Muscle of leg (tissue), 16 donors: ENCODE data around the gene GNAL. TPM values are rescaled to one million over a fixed set of nuclear protein-coding genes. Genes with fewer than 3 reads are reported as not detected.
"Not testable (repeated sequence)": the region's sequence is repeated elsewhere in the genome, so short reads cannot be mapped to it uniquely, and the experiment has no call there.

Source experiments
- DNase-seq: peaks from one replicate; pipeline ENCODE4 v3.0.0; 2013
- H3K27ac ChIP-seq: one replicate; pipeline ENCODE4 v1.5.1; 2013; ENCODE audit warnings: mild to moderate bottlenecking, low read length, control low read depth
- H3K27me3 ChIP-seq: one replicate; pipeline ENCODE4 v1.6.1; 2013; ENCODE audit warnings: low read length; ENCODE audit not compliant: control insufficient read depth, insufficient read depth
- H3K36me3 ChIP-seq: one replicate; pipeline ENCODE4 v1.6.1; 2013; ENCODE audit warnings: low read length; ENCODE audit not compliant: control insufficient read depth, insufficient read depth
- H3K4me1 ChIP-seq: one replicate; pipeline ENCODE4 v1.6.1; 2013; ENCODE audit warnings: low read length; ENCODE audit not compliant: control insufficient read depth, insufficient read depth
- H3K4me3 ChIP-seq: one replicate; pipeline ENCODE4 v1.5.1; 2013; ENCODE audit warnings: low read length, control low read depth
- H3K9me3 ChIP-seq: replicated peaks from 2 replicates; pipeline ENCODE4 v1.6.1; 2013; ENCODE audit warnings: low read depth, low read length; ENCODE audit not compliant: control insufficient read depth
- WGBS: methylation state at CpG from one replicate; pipeline ENCODE4 v1.1.5; 2013; ENCODE audit warnings: missing lambda C conversion rate; ENCODE audit not compliant: insufficient coverage; 5-methylcytosine and 5-hydroxymethylcytosine counted together
- long read RNA-seq, 11 donors: transcript quantifications; one replicate each; lab custom pipeline, GENCODE V29; 2026
- polyA plus RNA-seq, 8 donors: library from polyadenylated mRNA; unstranded; fragments of 120-200 nt; gene quantifications; one replicate each; pipeline versions ENCODE4 v1.2.1 to v1.2.3, GENCODE V29; 2013; ENCODE audit warnings: inconsistent platforms in 1 of 8, low replicate concordance in 1 of 8; ENCODE audit not compliant: insufficient read length in 8 of 8, insufficient read depth in 1 of 8
- total RNA-seq: library from RNA; stranded (reverse); fragments of 120-200 nt; gene quantifications from one replicate; pipeline ENCODE4 v1.2.4, GENCODE V29; 2013

The GNAL gene
- 1.7 TPM for total RNA-seq
- polyA plus RNA-seq, result 1 to 10 TPM; 1.2 to 2.4 (median 1.8) TPM
- long read RNA-seq, donor 1, partial matches to known transcripts, result 5 of 5 reads
- long read RNA-seq, donor 1, other reads (novel, unspliced or antisense), result 0 of 5 reads
- long read RNA-seq, donor 2, result 0 reads
- long read RNA-seq, donor 3, result 0 reads
- long read RNA-seq, donor 4, result 0 reads
- long read RNA-seq, donor 5, partial matches to known transcripts, result 5 of 5 reads
- long read RNA-seq, donor 5, other reads (novel, unspliced or antisense), result 0 of 5 reads
- long read RNA-seq, donor 6, result 0 reads
- long read RNA-seq, donor 7, result 0 reads
- long read RNA-seq, donor 8, partial matches to known transcripts, result 6 of 6 reads
- long read RNA-seq, donor 8, other reads (novel, unspliced or antisense), result 0 of 6 reads
- long read RNA-seq, donor 9, result 0 reads
- long read RNA-seq, donor 10, result 0 reads
- long read RNA-seq, donor 11, result 0 reads

GRCh38 chr18:11688972-11689668 is at the start of gene GNAL:
GNAL (plus strand) TSS chr18:11689264; CDS start chr18:11689564, 300 bp downstream.
- Histone ChIP-seq H3K9me3 (peaks cover 2% of the 10 kb centered on the region), H3K27ac (no peak within 1 kb of the TSS), H3K4me1 (peaks cover 4% of the 10 kb centered on the region), H3K4me3 (peak within 1 kb of the TSS; percentile 48), H3K36me3 (no peaks in the 10 kb centered on the region), H3K27me3 (peaks cover 34% of the 10 kb centered on the region)
- DNase-seq, result peak; percentile 93
- WGBS, result under 1% methylated on average over 77 of the region's 77 CpGs

GRCh38 chr18:11647310-11647709 is 41.8 kb upstream of the GNAL start:
- H3K27ac ChIP-seq, H3K9me3 ChIP-seq, H3K27me3 ChIP-seq, H3K4me3 ChIP-seq, DNase-seq, H3K36me3 ChIP-seq, H3K4me1 ChIP-seq: not testable (repeated sequence)
- WGBS, result 92% methylated on average over 23 of the region's 23 CpGs

- H3K4me3 ChIP-seq, DNase-seq, H3K27me3 ChIP-seq, H3K27ac ChIP-seq, H3K9me3 ChIP-seq, H3K36me3 ChIP-seq, H3K4me1 ChIP-seq: not testable (repeated sequence)
- WGBS, result 97% methylated on average over 22 of the region's 26 CpGs
These were observed 41.3 kb upstream of the GNAL start for GRCh38 chr18:11647804-11648203.

GRCh38 chr18:11649839-11650238 is 39.2 kb upstream of the GNAL start:
- peaks cover 7% of the 10 kb centered on the region for H3K27me3 ChIP-seq
- H3K9me3 ChIP-seq, result no peaks in the 10 kb centered on the region
- H3K36me3 ChIP-seq, result no peaks in the 10 kb centered on the region
- no peak overlapping the region for H3K27ac ChIP-seq
- WGBS, result 100% methylated on average over 2 of the region's 4 CpGs
- no peaks in the 10 kb centered on the region for H3K4me1 ChIP-seq
- H3K4me3 ChIP-seq, result no peak overlapping the region
- no peak for DNase-seq

- H3K9me3 ChIP-seq, result no peaks in the 10 kb centered on the region
- no peaks in the 10 kb centered on the region for H3K36me3 ChIP-seq
- H3K4me3 ChIP-seq, result no peak overlapping the region
- no peak overlapping the region for H3K27ac ChIP-seq
- no peak for DNase-seq
- no peaks in the 10 kb centered on the region for H3K4me1 ChIP-seq
- peaks cover 15% of the 10 kb centered on the region for H3K27me3 ChIP-seq
- 80% methylated on average over 1 of the region's 3 CpGs for WGBS
These were observed 37.2 kb upstream of the GNAL start for GRCh38 chr18:11651899-11652298.

GRCh38 chr18:11653521-11653920 is 35.5 kb upstream of the GNAL start:
- DNase-seq, result no peak
- 75% methylated on average over 8 of the region's 10 CpGs for WGBS
- no peaks in the 10 kb centered on the region for H3K9me3 ChIP-seq
- no peaks in the 10 kb centered on the region for H3K36me3 ChIP-seq
- no peaks in the 10 kb centered on the region for H3K4me1 ChIP-seq
- H3K27ac ChIP-seq, result no peak overlapping the region
- H3K27me3 ChIP-seq, result peaks cover 23% of the 10 kb centered on the region
- no peak overlapping the region for H3K4me3 ChIP-seq

- Histone ChIP-seq H3K27me3 (peaks cover 22% of the 10 kb centered on the region), H3K36me3 (no peaks in the 10 kb centered on the region), H3K27ac (no peak overlapping the region), H3K9me3 (no peaks in the 10 kb centered on the region), H3K4me1 (no peaks in the 10 kb centered on the region), H3K4me3 (no peak overlapping the region)
- WGBS, result 61% methylated on average over 18 of the region's 32 CpGs
- DNase-seq, result peak; percentile 27
These were observed 34.1 kb upstream of the GNAL start for GRCh38 chr18:11654736-11655605.

GRCh38 chr18:11655606-11655932 is 33.5 kb upstream of the GNAL start:
- Histone ChIP-seq H3K27me3 (peaks cover 22% of the 10 kb centered on the region), H3K36me3 (no peaks in the 10 kb centered on the region), H3K4me1 (no peaks in the 10 kb centered on the region), H3K4me3 (no peak overlapping the region), H3K27ac (no peak overlapping the region), H3K9me3 (no peaks in the 10 kb centered on the region)
- DNase-seq, result peak; percentile 7
- no CpG with 5 or more reads among the region's 5 CpGs for WGBS

GRCh38 chr18:11657152-11657551 is 31.9 kb upstream of the GNAL start:
- no peak for DNase-seq
- Histone ChIP-seq H3K27me3 (peaks cover 26% of the 10 kb centered on the region), H3K36me3 (no peaks in the 10 kb centered on the region), H3K9me3 (no peaks in the 10 kb centered on the region), H3K27ac (no peak overlapping the region), H3K4me3 (no peak overlapping the region), H3K4me1 (no peaks in the 10 kb centered on the region)
- WGBS, result 83% methylated on average over 8 of the region's 9 CpGs

GRCh38 chr18:11657554-11657953 is 31.5 kb upstream of the GNAL start:
- 83% methylated on average over 8 of the region's 8 CpGs for WGBS

More at GRCh38 chr18:11657554-11657953, 31.5 kb upstream of the GNAL start:
- H3K4me3 ChIP-seq, result no peak overlapping the region
- H3K36me3 ChIP-seq, result no peaks in the 10 kb centered on the region
- H3K9me3 ChIP-seq, result no peaks in the 10 kb centered on the region
- no peak for DNase-seq
- no peaks in the 10 kb centered on the region for H3K4me1 ChIP-seq
- peaks cover 26% of the 10 kb centered on the region for H3K27me3 ChIP-seq
- H3K27ac ChIP-seq, result no peak overlapping the region
